GM21825 (cell line): ENCODE measurements around the gene FFAR3.

ENCODE experiments used
- ATAC-seq: cut with Tn5 transposase; IDR thresholded peaks from one replicate; pipeline ENCODE4 v1.9.1; 2021; ENCODE audit warnings: mild to moderate bottlenecking, moderate library complexity; ENCODE audit not compliant: unreplicated experiment

The FFAR3 gene, protein sequence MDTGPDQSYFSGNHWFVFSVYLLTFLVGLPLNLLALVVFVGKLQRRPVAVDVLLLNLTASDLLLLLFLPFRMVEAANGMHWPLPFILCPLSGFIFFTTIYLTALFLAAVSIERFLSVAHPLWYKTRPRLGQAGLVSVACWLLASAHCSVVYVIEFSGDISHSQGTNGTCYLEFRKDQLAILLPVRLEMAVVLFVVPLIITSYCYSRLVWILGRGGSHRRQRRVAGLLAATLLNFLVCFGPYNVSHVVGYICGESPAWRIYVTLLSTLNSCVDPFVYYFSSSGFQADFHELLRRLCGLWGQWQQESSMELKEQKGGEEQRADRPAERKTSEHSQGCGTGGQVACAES

GRCh38 chr19:35357867-35358573, at the start of gene FFAR3:
TSS of gene FFAR3 (plus strand) at chr19:35358460. CDS start at chr19:35358891, 431 bp downstream.
- ATAC-seq: no peak

DNA sequence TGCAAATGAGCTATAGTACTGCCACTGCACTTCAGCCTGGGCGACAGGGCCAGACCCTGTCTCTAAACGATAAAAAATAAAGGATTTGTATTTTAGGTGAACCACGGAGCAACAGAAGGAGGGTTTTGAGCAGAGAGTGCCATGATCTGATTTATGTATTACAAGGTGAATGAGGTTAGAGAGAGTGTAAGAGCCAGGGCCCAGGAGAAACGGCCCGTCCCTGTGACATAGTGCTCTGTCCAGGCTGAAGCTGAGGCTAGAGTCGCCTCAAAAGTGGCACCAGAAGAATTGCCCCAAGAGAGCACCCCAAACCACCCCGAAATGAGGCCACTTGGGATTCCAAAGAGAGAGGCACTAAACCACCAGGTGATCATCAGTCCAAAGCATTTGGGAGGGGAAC, 49.4 kb upstream of the FFAR3 start:
- no peak for ATAC-seq

DNA sequence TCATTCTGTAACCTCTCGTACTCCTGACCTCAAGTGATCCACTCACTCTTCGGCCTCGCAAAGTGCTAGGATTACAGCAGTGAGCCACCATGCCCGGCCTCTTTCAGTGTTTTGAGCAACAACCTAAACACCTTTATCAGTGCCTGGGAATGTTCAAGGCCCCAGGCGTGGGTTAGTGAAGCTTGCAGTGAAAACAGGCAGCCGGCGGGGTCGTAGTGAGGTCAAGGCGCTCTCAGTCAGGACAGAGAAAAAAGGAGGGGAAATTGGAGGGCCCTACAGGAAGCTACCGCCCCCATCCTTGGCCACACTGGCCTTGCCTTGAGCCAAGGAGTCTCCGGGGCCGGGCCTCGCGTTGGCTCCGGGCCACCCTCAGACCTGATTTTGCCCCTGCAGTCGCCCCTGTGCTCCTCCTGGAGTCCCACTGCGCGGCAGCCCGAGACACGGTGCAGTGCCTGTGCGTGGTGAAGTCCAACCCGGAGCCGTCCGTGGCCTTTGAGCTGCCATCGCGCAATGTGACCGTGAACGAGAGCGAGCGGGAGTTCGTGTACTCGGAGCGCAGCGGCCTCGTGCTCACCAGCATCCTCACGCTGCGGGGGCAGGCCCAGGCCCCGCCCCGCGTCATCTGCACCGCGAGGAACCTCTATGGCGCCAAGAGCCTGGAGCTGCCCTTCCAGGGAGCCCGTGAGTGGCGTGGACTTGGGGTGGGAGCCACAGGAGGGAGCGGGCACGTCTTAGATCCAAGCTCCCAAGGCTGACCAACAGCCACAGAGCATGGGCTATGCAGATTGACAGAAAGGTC, 48.6 kb upstream of the FFAR3 start:
- no peak for ATAC-seq

- ATAC-seq: no peak
These were observed 47.9 kb upstream of the FFAR3 start for GRCh38 chr19:35310331-35310730.

DNA sequence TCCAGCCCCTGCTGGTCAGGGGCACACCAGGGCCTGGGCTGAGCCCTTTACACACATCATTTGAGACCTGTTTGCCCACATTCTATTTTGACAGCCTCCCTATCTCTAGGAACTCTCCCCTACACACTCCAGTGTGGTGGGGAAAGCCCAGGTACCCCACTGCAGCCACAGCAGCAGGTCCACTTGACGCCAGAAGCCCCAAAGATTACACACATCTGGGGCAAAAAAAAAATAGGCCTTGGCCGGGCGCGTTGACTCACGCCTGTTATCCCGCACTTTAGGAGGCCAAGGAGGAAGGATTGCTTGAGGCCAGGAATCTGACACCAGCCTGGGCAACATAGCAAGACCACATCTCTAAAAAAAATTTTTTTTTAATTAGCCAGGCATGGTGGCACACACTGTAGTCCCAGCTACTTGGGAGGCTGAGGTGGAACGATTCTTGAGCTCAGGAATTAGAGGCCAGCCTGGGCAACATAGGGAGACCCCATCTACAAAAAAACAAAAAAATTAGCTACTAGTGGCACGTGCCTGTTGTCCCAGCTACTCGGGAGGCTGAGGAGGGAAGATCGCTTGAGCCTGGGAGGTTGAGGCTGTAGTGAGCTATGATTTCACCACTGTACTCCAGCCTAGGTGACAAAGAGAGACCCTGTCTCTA, 47.3 kb upstream of the FFAR3 start:
- no peak for ATAC-seq

GRCh38 chr19:35311901-35312665, 46.2 kb upstream of the FFAR3 start:
- no peak for ATAC-seq

GRCh38 chr19:35313587-35313986, 44.7 kb upstream of the FFAR3 start:
- ATAC-seq: no peak

DNA sequence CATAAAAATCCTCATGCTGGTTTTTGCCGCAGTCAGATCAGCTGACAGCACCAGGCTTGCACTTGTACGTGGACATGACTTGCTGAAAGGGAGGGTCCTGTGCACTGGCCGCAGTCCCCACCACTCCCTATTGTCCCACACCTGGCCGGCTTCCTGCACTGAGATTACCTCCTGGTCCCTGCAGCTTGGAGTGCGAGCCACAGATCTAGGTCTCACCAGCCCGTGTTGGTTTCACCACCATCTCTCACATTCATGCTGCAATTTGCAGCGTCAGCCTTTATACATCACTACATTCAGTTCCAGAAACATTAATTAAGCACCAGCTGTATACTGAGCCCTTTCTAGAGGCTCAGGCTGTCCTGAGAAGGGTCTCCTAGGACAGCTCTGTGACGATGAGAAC, 44.2 kb upstream of the FFAR3 start:
- ATAC-seq: no peak

DNA sequence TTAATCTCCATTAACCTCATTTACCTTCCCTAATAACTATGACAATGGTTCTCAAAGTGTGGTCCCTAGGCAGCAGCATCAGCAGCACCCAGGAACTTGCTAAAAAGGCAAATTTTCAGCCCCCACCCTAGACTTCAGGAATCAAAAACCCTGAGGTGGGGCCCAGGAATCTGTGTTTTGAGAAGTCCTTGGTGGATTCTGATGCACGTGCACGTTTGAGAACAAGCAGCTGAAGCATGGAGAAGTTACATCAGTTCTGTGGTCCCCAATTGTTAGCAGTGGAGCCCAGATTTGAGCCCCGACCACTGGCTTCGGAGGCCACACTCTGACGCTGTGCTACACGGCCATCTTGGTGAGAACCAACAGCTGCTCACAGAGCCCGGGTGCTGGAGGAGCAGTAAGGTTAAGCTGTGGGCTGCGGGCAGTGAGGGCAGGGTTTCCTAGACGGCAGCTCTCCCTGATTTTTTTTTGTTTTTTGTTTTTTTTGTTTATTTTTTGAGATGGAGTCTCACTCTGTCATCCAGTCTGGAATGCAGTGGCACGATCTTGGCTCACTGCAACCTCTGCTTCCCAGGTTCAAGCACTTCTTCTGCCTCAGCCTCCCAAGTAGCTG, 43.3 kb upstream of the FFAR3 start:
- no peak for ATAC-seq

DNA sequence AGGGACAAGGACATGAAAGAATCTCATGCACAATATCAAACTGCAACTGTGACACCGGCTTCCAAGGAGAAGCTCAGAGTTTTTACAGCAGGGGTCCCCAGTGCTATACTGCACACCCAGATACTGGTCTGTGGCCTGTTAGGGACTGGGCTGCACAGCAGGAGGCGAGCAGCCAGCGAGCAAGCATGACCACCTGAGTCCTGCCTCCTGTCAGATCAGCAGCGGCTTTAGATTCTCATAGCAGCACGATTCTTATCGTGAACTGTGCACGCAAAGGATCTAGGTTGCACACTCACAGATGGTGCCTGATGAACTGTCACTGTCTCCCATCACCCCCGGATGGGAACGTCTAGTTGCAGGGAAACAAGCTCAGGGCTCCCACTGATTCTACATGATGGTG, 42.4 kb upstream of the FFAR3 start:
- no peak for ATAC-seq

DNA sequence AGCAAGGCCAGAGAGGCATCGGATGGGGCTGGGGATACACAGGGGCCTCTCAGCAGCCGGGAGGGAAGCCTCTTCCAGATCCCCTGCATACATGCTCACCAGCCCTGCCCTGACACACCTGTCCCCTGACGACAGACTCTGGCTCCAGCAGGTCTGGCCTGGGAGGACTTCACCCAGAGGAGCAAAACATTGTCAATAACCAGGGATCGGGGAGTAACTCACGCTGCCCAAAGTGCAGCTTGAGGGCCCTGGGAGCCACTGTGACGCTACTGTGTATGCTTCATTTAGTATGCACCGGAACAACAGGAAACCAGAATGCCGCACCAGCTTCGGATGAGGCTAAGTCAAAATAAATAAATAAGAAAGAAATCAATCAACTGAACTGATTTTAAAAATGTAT, 41.7 kb upstream of the FFAR3 start:
- no peak for ATAC-seq

DNA sequence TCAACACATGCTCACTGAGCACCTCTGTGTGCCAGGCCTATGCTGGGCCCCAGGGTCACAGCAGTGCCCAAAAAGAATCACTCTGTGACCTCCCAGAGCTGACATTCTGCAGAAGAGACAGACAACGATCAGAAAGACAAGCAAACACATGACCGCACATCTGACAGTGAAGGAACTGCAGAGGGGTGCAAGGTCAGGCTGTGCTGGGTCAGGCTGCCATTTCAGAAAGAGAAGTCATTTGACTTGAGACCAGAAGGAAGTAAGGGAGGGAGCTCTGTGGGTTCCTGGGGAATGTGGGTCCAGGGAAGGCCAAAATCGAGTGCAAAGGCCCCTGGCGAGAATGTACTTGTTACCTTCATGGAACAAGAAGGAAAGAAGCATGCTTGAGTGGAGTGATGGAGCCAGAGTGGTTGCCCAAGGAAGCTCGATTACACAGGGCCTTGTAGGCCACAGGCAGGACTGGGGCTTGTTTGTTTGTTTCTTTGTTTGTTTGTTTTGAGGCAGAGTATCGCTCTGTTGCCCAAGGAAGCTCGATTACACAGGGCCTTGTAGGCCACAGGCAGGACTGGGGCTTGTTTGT, 40.7 kb upstream of the FFAR3 start:
- ATAC-seq: no peak

DNA sequence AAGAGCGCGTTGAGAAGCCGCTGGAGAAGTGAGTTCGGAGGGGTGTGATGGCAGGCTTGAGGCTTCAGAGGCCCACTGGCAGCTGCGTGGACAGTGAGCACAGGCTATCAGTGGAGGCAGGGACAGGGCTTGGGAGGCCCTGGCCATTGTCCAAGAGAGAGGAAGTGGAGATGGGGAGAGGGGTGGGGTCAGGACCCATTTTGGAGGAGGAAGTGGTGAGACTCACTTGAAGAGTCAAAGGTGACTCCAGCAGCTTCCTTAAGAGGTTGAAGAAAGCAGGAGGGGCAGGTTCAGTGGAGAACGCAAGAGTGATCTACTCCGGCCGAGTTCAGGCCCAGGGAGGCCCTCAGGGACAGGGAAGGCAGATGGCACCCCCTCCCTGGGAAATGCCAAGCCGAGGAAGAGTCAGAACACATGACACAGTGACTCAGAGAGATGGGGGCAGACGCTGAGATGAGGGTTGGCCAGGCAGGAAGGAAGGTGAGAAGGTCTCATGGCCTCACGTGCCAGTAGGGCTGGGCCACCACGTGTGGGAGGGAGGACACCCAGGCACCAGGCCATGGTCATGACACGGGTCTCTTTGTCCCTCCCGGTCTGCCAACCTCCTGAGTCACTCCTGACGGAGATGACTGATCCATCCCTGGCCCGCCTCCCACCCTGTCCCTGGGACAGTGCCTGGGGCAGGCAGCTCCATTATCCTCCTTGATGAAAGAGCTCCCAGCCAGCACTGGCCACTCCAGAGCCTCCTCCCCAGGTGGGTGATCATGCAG, 39.4 kb upstream of the FFAR3 start:
- no peak for ATAC-seq

DNA sequence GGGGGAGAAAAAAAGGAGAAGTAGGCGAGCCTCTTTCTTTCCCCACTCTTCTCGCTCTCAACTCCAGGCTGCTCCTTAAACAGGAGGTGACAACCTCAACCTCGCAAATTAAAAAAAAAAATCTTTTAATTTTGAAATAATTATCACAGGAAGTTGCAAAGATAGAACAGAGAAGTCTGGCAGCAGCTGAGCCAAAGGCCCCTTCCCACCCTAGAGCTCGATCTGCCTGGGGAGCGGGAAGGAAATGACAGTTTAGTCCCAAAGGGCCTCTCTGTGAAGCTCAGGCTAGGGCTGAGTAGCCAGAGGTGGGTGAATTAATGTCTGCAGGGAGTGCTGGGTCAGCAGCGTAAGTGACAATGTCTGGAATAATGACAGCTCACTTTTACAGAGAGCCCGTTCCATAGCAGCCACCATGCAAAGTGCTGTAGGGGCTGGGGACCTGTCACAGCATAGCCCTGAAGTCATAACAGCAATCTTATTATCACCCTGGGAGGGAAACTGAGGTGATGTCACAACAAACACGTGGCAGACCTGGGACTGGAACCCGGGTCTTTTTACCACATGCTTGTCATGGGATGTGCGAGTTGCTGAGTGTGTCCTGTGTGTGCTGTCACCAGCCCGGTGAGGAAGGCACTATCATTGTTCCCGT, 38.1 kb upstream of the FFAR3 start:
- no peak for ATAC-seq

- no peak for ATAC-seq
These were observed 37.0 kb upstream of the FFAR3 start for GRCh38 chr19:35321291-35321690.

DNA sequence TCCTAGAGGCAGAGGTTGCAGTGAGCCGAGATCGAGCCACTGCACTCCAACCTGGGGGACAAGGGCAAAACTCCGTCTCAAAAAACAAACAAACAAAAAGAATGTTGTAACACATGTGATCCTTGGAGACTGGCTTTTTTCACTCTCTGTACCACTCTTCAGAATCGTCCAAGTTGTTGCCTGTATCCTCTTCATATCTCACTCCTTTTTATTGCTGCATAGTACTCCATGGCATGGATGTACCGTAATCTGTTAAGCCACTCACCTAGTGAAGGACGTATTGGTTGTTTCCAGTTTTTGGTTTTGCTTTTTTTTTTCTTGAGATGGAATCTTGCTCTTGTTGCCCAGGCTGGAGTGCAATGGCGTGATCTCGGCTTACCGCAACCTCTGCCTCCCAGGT, 36.2 kb upstream of the FFAR3 start:
- ATAC-seq: no peak

- ATAC-seq: no peak
These were observed 30.6 kb upstream of the FFAR3 start for GRCh38 chr19:35327642-35328041.

GRCh38 chr19:35328851-35329285, 29.4 kb upstream of the FFAR3 start, which contains the start of gene CD22:
TSS of gene CD22 (plus strand) at chr19:35329187. CDS start at chr19:35332041, 2,854 bp downstream.
- ATAC-seq: peak; percentile 27
